GM10266 (cell line): ENCODE measurements around the gene FGF16.

Experiments used
- DNase-seq: peaks from one replicate; pipeline ENCODE4 v3.0.0; 2012; ENCODE audit errors: extremely low spot score
- CTCF ChIP-seq: IDR thresholded peaks from 2 replicates; pipeline ENCODE4 v1.5.1; 2012; ENCODE audit warnings: mild to moderate bottlenecking, low read depth; ENCODE audit not compliant: control insufficient read depth, insufficient read depth; ENCODE audit errors: missing control alignments

The FGF16 gene

GRCh38 chrX:77444545-77444944 is 2.6 kb upstream of the FGF16 start:
- no peak for TF ChIP-seq CTCF
- no peak for DNase-seq

GRCh38 chrX:77446029-77446585 is 1.1 kb upstream of the FGF16 start:
- DNase-seq, result no peak

GRCh38 chrX:77447653-77448569 is 722 bp downstream of the FGF16 start:
- no peak for TF ChIP-seq CTCF
- no peak for DNase-seq

More at GRCh38 chrX:77446029-77446585, 1.1 kb upstream of the FGF16 start:
- peak; percentile 27 for TF ChIP-seq CTCF

GRCh38 chrX:77450415-77450814 is 3.2 kb downstream of the FGF16 start:
- no peak for TF ChIP-seq CTCF
- DNase-seq, result no peak

GRCh38 chrX:77450996-77451395 is 3.8 kb downstream of the FGF16 start:
- no peak for DNase-seq
- TF ChIP-seq CTCF, result no peak

- TF ChIP-seq CTCF, result no peak
- no peak for DNase-seq
Observed at GRCh38 chrX:77453190-77453589, 6.0 kb downstream of the FGF16 start.

GRCh38 chrX:77455437-77455836 is 8.2 kb downstream of the FGF16 start:
- no peak for DNase-seq
- TF ChIP-seq CTCF, result no peak
